Glutamatergic neuron (in vitro differentiated cells): ENCODE data around the gene PRRC1. TPM values are rescaled to one million over a fixed set of nuclear protein-coding genes. Genes with fewer than 3 reads are reported as not detected.
"Not testable (repeated sequence)": the region's sequence is repeated elsewhere in the genome, so short reads cannot be mapped to it uniquely, and the experiment has no call there.

ENCODE experiments used
- DNase-seq: peaks from one replicate; pipeline ENCODE4 v3.0.0; 2022
- H3K27ac Mint-ChIP-seq: one replicate; pipeline ENCODE4 v1.8.0; 2020; ENCODE audit warnings: mild to moderate bottlenecking, mixed read lengths, inconsistent platforms; ENCODE audit not compliant: unreplicated experiment
- H3K27me3 Mint-ChIP-seq: one replicate; pipeline ENCODE4 v1.8.0; 2020; ENCODE audit warnings: mild to moderate bottlenecking, moderate library complexity, mixed read lengths, inconsistent platforms; ENCODE audit not compliant: unreplicated experiment
- H3K36me3 Mint-ChIP-seq: one replicate; pipeline ENCODE4 v1.8.0; 2020; ENCODE audit warnings: mild to moderate bottlenecking, mixed read lengths, inconsistent platforms; ENCODE audit not compliant: unreplicated experiment
- H3K4me1 Mint-ChIP-seq: one replicate; pipeline ENCODE4 v1.8.0; 2020; ENCODE audit warnings: mild to moderate bottlenecking, low read depth, mixed read lengths, inconsistent platforms; ENCODE audit not compliant: unreplicated experiment
- H3K4me3 Mint-ChIP-seq: one replicate; pipeline ENCODE4 v1.8.0; 2020; ENCODE audit warnings: mild to moderate bottlenecking, mixed read lengths, inconsistent platforms; ENCODE audit not compliant: unreplicated experiment
- H3K9me3 Mint-ChIP-seq: one replicate; pipeline ENCODE4 v1.8.0; 2020; ENCODE audit warnings: mild to moderate bottlenecking, moderate library complexity, mixed read lengths, inconsistent platforms; ENCODE audit not compliant: unreplicated experiment
- CTCF ChIP-seq: fragments of 200-600 bp; sonication (generic); IDR thresholded peaks from one replicate; pipeline ENCODE4 v1.5.0; 2021; ENCODE audit not compliant: partially characterized antibody, unreplicated experiment
- total RNA-seq: library from RNA; stranded (reverse); fragmentation: NEBNext Ultra II Directional; extraction: Animal tissue kit (Norgen Biotek cat#: 25700); gene quantifications from one replicate; pipeline ENCODE4 v1.2.1, GENCODE V29; 2021; ENCODE audit not compliant: unreplicated experiment

PRRC1 gene
- total RNA-seq, 1 donor from 2014 or later: 57.3 TPM

- peaks cover 3% of the 10 kb centered on the region for H3K4me1 Mint-ChIP-seq
- no peak overlapping the region for H3K4me3 Mint-ChIP-seq
- peaks cover 5% of the 10 kb centered on the region for H3K36me3 Mint-ChIP-seq
- no peaks in the 10 kb centered on the region for H3K27me3 Mint-ChIP-seq
- TF ChIP-seq CTCF: peak; percentile 55
- no peak for DNase-seq
- H3K27ac Mint-ChIP-seq: no peak overlapping the region
- peaks cover 2% of the 10 kb centered on the region for H3K9me3 Mint-ChIP-seq
Measured at GRCh38 chr5:127564002-127564769, 46.7 kb downstream of the PRRC1 start.

- TF ChIP-seq CTCF: no peak
- H3K4me3 Mint-ChIP-seq: no peak overlapping the region
- H3K27ac Mint-ChIP-seq: no peak overlapping the region
- peaks cover 3% of the 10 kb centered on the region for H3K4me1 Mint-ChIP-seq
- H3K36me3 Mint-ChIP-seq: peaks cover 11% of the 10 kb centered on the region
- no peaks in the 10 kb centered on the region for H3K27me3 Mint-ChIP-seq
- H3K9me3 Mint-ChIP-seq: peaks cover 2% of the 10 kb centered on the region
- no peak for DNase-seq
Measured at GRCh38 chr5:127565586-127566270, 48.3 kb downstream of the PRRC1 start.

DNA sequence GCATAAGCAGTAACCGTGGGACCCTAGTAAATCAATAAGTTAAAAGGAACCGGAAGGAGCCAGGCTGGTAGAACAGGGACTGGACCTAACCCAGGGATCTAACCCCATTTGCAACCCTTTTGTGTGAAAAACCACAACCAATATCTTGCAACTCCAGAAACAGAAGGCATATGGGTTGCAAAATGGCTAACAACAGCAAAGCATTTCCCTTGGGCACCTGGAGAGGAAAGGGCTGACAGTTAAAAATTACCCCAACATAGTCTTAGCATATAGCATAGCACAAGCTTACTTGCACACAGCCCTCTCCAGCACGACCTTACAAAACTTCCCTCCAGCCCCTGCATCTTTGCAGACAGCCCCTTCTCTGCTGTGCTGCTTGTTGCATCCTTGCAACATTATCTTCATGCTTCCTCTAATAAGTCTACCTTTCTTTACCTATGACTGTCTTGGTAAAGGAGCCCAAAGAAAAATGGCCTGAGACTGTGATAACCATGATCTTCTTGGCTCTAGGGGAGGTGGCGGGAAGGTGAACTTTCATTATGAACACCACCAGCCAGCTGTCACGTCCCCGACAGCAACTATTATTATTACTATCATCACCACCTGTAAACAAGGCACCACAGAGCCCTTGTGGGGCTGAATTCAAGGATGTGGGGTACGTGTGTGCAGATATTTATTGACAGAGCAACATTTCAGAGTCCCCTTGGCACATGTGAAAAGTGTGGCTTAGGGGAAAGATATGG lies 49.8 kb downstream of the PRRC1 start:
- TF ChIP-seq CTCF: no peak
- no peak for DNase-seq
- Mint-ChIP-seq H3K9me3 (peaks cover 2% of the 10 kb centered on the region), H3K36me3 (peaks cover 11% of the 10 kb centered on the region), H3K27ac (no peak overlapping the region), H3K4me1 (peaks cover 3% of the 10 kb centered on the region), H3K4me3 (no peak overlapping the region), H3K27me3 (no peaks in the 10 kb centered on the region)

GRCh38 chr5:127568166-127568565 lies 50.7 kb downstream of the PRRC1 start:
- TF ChIP-seq CTCF: no peak
- Mint-ChIP-seq H3K4me3 (no peak overlapping the region), H3K9me3 (peaks cover 2% of the 10 kb centered on the region), H3K27ac (no peak overlapping the region), H3K27me3 (no peaks in the 10 kb centered on the region), H3K4me1 (peaks cover 3% of the 10 kb centered on the region), H3K36me3 (peaks cover 11% of the 10 kb centered on the region)
- DNase-seq: no peak

GRCh38 chr5:127569471-127569870 lies 52.0 kb downstream of the PRRC1 start:
- not testable (repeated sequence) for DNase-seq, H3K9me3 Mint-ChIP-seq, H3K4me1 Mint-ChIP-seq, H3K27me3 Mint-ChIP-seq, H3K27ac Mint-ChIP-seq, H3K4me3 Mint-ChIP-seq
- peaks cover 17% of the 10 kb centered on the region for H3K36me3 Mint-ChIP-seq
